A549 (cell line): Measurements from ENCODE around the gene SLC13A4.

Experiments
- BHLHE40 ChIP-seq: IDR thresholded peaks from 2 replicates; pipeline ENCODE4 v1.6.1; 2012; ENCODE audit warnings: low read depth, low read length, inconsistent platforms
- CBX8 ChIP-seq: fragments of 200-600 bp; sonication (generic); IDR thresholded peaks from 2 replicates; pipeline ENCODE4 v1.6.1; 2016
- CTCF ChIP-seq: fragments of >200 bp; sonication (Bioruptor Twin); formaldehyde crosslinking; IDR thresholded peaks from 3 replicates; pipeline ENCODE4 v1.5.1; 2016
- JUN ChIP-seq, 2 experiments: fragments of >200 bp; sonication (Bioruptor Twin); formaldehyde crosslinking; IDR thresholded peaks; 2 replicates in 1 of 2; 3 replicates in 1 of 2; pipeline ENCODE4 v1.6.1; 2016 to 2017
- KDM1A ChIP-seq: fragments of 200-600 bp; sonication (generic); IDR thresholded peaks from 2 replicates; pipeline ENCODE4 v1.6.1; 2016; ENCODE audit warnings: low read depth, mild to moderate bottlenecking
- PBX3 ChIP-seq: IDR thresholded peaks from 2 replicates; pipeline ENCODE4 v1.6.1; 2012
- POLR2A ChIP-seq: IDR thresholded peaks from 2 replicates; pipeline ENCODE4 v1.6.1; 2012; ENCODE audit warnings: mild to moderate bottlenecking, low read length
- REST ChIP-seq: fragments of 200-600 bp; sonication (generic); IDR thresholded peaks from 2 replicates; pipeline ENCODE4 v1.6.1; 2016; ENCODE audit warnings: antibody characterized with exemption, mild to moderate bottlenecking, moderate library complexity
- ZC3H11A ChIP-seq: fragments of 450-650 bp; IDR thresholded peaks from 2 replicates; pipeline ENCODE4 v1.6.1; 2014; ENCODE audit warnings: antibody characterized with exemption, mild to moderate bottlenecking

GRCh38 chr7:135678612-135679575 lies 49.1 kb downstream of the SLC13A4 start:
- TF ChIP-seq JUN (IDR thresholded peaks at IDR 0.05) (no peak), CTCF (no peak), BHLHE40 (no peak), POLR2A (no peak), CBX8 (no peak), KDM1A (no peak), ZC3H11A (no peak), REST (no peak), PBX3 (no peak)
